NB4 (cell line): Measurements from ENCODE around the gene DGKD.

ENCODE experiments used
- CTCF ChIP-seq: IDR thresholded peaks from one replicate; pipeline ENCODE4 v1.5.1; 2012; ENCODE audit warnings: low read depth, low read length
- MAX ChIP-seq: IDR thresholded peaks from 2 replicates; pipeline ENCODE4 v1.6.1; 2011; ENCODE audit warnings: low read depth, low read length
- MYC ChIP-seq: IDR thresholded peaks from 2 replicates; pipeline ENCODE4 v1.6.1; 2011; ENCODE audit warnings: low read depth, low read length

- no peak for TF ChIP-seq MYC
- TF ChIP-seq CTCF = no peak
- no peak for TF ChIP-seq MAX
Measured at GRCh38 chr2:233429175-233429897, 75.0 kb downstream of the DGKD start.
